HG02571 (cell line): Measurements from ENCODE around the gene RNF6.
"Not testable (repeated sequence)": the region's sequence is repeated elsewhere in the genome, so short reads cannot be mapped to it uniquely, and the experiment has no call there.

ENCODE experiments used
- ATAC-seq: cut with Tn5 transposase; IDR thresholded peaks from one replicate; pipeline ENCODE4 v1.9.1; 2021; ENCODE audit warnings: mild to moderate bottlenecking, moderate library complexity; ENCODE audit not compliant: unreplicated experiment

Gene RNF6

DNA sequence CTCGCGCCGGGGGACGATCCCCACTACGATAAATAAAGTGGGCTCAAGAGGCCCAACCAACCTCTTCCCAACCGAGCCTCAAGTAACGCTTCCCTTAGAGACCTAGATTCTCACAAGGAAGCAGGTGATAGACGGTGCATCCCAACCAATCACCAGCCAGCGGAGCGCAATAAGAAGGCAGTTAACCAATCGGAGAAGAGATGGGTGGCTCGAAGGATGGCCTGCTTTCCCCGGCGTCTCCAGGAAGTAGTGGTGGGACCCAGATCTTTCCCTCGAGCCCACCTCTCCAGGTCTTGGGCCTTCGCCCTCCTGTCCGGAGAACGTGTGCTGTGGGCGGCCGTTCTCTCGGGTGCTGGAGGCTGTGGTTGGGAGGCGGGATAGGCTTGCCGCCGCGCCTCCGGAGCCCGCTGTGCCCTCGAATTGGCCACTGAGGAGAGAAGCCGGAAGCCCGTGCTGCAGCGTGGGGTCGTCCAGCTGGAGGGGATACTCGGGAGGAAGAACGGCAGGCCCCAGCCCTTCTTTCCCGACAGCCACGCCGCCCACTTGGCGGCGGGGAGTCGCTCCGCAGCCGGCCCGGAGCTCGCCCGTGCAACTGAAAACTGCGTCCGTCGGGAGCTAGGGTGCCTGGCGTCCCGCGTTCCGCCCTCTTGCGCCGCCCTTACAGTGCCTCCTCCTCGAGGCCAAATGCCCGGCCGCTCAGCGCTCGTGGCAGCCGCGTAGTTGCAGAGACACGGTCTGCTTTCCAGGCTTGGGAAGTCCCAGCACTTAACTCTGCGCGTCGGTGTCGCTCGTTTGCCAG lies at the start of gene RNF6:
RNF6 (minus strand) TSS at position 594 of the 799 bp plus-strand sequence. CDS start 2,665 bp downstream, outside the sequence.
- ATAC-seq: peak; percentile 98

DNA sequence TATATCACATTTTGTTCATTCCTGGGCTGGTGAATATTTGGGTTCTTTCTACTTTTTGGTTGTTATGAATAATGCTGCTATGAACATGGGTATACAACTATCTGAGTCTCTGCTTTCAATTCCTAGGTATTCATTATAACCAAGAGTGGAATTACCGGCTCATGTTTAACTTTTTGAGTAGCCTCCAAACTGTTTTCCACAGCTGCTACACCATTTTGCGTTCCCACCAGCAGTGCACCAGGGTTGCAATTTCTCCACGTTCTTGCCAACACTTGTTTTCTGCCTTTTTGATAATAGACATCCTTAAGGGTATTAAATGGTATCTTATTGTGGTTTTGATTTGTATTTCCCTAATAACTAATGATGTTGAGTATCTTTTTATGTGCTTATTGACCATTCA lies 48.6 kb upstream of the RNF6 start:
- no peak for ATAC-seq

DNA sequence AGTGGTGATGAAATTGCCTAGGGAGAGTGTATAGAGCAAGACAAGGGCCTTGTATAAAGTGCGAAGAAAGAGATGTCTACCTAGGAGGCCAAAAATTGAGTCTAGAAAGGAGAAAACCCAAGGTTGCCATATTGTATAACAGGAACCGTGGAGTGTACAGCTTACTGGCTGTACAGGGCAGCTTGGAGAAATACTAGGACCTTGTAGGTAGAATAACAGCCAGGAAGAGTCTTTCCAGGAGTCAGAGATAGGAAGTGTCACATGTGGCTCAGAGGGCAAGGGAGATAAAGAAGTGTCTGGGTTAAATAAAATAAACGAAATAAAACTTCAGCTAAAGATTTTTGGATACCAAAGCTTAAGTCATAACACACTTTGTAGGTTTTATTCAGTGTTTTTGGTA lies 44.2 kb upstream of the RNF6 start:
- ATAC-seq: no peak

DNA sequence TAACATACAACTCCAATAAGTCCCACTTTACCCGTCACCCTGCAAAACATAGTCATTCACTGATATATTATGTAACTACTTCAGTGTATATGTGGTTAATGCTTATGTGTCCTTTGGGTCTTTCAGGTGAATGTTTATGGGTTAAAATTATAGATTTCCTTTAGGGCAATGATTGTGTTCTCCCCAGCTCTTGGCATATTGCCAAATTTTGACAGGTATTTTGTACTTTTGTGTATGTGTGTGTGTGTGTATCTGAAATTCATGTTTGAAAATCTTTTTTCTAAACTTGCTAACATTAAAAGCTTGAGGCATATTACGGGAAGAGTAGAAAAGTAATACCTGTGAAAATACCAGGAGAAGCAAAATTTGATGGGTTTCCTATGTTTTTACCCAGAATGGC lies 40.0 kb upstream of the RNF6 start:
- no peak for ATAC-seq

DNA sequence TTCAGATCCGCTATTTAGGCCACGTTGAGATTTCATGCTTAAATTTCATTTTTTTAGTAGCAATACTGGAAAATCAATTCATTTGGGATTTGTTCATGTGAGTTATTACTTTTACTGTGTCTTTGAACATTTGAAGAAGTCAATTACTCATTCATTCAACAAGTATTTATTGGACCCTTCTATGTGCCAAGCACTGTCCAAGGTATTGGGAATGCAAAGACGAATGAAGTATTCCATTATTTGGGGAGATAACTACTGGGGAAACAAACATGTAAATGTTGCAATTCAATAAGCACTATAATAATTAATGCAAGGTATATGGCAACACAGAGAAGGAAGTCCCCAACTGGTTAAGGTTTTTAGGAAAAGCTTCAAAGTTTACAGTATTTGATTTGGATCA lies 37.5 kb upstream of the RNF6 start:
- ATAC-seq: no peak

DNA sequence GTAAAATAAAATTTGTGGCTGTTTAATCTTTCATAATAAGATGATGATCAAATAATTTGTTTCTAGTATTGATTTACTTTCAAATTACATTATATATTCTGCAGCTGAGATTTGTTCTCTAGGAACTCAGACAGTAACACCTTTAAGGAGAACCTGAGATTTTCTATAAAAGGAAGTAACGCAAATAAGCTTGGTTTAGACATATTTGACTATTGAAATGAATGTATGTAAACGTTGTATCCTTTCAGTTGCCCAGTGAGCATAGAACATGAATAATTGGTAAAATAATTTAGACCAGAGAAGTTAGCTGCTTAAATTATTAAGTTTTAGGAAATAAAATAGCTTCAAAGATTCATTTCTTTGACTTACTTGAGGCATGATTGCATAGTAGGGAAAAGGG lies 34.9 kb upstream of the RNF6 start:
- no peak for ATAC-seq

DNA sequence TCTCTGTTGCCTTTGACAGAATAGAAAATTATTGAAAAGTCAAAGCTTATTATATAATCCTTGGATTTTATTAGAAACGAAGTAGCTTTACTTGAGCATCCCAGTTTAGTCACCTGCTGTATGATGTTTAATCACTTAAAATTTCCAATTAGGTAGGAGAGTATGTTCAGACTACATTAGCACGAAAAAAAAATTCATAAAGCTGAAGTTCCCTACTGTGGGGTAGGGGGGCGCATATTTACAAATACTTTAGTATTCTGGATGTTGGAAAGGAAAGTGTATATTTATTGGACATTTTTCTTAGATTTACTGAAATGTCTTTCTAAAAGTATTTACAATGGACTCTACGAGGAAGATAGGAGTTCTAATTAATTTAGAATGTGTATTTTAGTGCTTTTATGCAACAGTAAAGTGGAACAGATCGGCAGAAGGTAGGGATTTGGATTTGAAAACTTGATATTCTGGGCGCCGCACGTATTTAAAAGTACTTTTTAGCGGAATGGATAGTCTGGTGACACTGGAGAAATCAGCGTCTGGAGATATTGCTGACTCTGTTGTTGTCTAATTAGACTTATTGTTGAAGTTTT lies 33.7 kb upstream of the RNF6 start:
- ATAC-seq: no peak

DNA sequence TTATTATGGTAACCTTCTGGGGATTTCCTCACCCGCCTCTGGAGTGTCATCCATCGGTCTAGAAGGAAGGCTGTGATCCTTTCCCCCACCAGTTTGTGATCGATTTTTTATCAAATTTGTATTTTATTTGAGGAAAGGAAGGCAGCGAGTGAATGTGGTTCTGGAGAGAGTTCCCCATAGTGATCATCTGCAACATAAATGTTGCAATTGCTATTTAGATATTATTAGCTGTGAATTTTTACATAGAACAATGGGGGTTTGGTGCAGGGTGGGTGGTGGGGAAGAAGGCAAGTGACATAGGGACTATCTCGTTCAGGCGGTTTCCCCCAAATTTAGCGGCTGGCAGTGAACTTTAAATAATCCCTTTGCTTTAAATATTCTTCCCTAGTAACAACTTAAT lies 33.0 kb upstream of the RNF6 start:
- no peak for ATAC-seq

DNA sequence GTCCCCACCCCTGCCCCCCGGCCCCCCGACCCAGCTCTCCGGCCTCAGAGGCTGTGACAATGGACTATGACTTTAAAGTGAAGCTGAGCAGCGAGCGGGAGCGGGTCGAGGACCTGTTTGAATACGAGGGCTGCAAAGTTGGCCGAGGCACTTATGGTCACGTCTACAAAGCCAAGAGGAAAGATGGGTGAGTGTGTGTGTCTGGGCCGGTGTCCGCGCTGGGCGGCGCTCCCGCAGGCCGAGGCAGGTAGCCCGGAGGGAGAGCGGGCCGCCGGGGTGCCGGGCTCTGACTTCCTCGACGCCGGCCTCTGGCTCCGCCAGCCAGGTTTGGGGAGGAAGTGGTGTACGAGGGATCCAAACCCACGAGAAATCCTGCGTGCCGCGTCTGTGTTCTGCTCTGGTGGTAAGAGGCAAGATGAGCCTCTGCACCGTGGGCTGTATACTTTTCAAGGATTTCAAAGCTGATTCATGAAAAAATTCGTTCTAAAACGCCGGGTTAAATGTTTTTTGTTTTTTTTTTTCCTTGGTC lies 32.5 kb upstream of the RNF6 start:
- peak; percentile 32 for ATAC-seq

DNA sequence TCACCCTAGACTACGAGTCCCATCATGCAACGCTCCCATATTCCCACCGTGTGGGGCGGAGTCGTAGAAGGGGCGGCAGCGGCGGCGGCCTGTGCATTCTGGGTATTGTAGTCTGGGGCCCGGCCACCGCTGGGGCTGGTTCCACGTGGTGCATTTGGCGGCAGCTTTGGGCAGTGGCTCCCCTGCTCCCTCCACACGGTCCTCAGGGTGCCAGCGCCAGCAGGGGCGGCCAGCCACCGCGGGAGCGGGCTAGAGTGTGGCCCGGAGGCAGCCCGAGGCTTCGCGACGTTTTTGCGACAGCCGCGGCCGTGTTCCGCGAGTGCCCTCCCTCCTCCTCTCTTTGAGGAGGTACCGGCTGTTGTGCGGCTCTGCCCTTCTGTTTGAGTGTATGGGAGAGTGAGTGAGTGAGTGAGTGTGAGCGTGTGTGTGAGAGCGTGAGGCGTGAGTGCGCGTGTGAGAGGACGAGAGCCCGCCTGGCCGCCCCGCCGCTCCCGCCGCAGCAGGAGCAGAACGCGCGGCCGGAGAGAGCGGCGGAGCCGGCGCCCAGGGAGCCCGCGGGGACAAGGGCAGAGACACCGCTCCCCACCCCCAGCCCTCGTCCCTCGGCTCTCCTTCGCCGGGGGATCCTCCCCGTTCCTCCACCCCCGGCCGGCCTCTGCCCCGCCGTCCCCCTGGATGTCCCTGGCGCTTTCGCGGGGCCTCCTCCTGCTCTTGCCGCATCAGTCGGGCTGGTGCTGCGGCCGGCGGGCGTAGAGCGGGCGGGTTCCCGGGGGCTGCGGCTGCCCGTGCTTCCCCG lies 31.9 kb upstream of the RNF6 start, which contains the start of gene CDK8:
CDK8 (plus strand) TSS at position 343 of the 796 bp plus-strand sequence. CDS start 513 bp downstream, outside the sequence.
- peak; percentile 88 for ATAC-seq

DNA sequence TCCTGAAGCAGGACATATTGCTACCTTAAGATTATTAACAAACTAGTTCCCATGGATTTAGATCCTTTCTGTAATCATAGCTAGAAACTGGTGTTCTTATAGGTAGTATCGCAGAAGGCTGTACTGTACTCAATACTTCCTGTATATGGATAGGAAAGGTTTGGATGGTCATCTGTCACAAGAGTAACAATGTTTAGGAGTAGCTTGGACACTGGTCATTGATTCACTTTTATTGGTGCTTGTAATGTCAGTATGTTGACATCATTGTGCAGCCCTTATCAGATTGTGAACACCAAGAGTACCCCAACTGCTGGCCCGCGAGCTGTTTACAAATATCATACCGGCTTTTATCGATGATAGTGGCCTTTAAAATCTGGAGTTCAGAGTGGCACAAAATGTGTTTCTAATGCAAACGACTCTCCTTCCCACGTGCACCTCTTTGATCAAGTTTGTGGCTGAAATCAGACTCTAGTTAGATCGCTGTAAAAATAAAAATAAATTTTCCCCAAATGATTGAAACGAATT lies 31.2 kb upstream of the RNF6 start:
- ATAC-seq: no peak

DNA sequence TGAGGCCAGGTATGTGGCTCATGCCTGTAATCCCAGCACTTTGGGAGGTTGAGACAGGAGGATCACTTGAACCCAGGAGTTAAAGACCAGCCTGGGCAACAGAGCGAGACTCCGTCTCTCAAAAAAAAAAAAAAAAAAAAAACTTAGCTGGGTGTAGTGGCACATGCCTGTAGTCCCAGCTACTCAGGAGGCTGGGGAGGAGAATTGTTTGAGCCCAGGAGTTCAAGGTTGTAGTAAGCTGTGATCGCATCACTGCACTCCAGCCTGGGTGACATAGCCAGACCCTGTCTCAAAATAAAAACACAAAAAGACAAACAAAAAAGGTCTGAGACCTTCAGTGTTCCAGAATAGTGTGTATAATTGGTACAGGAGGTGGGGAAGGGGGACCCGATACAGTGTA lies 29.9 kb upstream of the RNF6 start:
- not testable (repeated sequence) for ATAC-seq

DNA sequence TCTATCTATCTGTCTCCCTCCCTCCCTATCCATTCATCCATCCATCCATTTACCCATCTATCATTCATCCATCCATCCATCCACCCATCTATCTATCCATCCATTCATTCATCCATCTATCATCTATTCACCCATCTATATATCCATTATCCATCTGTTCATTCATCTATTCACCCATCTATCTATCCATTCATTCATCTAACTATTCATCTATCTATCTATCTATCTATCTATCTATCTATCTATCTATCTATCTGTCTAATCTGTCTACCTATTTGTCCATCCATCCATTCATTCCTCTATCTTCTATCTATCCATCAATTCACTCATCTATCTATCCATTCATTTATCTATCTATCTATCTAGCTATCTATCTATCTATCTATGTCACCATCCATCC lies 27.4 kb upstream of the RNF6 start:
- ATAC-seq: no peak

DNA sequence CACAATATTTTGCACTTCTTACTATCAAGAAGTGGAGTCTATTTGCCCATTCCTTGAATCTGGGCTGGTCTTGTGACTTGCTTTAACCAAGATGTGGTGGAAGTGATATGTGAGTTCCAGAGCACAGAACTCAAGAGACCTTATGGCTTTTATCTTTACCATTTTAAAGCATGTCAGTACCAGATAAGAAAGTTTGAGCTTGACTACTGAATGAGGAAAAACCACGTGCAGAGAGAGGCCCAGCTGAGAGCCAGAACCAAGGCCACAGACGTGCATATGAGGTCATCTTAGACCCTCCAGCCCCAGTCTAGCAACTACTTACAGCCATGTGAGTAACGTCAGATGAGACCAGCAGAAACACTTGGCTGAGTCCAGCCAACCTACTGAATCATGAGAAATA lies 25.5 kb upstream of the RNF6 start:
- ATAC-seq: no peak

DNA sequence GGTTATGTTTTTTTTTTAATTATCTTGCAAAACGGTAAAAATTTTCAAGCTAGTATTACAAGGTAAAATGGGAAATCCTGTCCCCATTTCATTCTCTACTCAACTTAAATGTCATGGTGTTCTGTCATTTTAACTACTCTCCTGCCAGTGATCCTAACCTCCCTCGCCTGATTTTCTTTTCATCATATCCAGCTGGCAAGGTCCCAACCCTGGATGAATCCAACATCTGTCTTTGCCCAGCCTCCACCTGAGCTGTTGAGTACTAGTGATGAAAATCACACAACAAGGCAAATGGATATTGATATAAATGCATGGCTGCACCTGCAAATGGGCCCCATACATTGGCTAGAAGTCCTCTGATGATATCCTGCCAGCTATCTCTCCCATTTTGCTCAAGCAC lies 24.9 kb upstream of the RNF6 start:
- ATAC-seq: no peak

DNA sequence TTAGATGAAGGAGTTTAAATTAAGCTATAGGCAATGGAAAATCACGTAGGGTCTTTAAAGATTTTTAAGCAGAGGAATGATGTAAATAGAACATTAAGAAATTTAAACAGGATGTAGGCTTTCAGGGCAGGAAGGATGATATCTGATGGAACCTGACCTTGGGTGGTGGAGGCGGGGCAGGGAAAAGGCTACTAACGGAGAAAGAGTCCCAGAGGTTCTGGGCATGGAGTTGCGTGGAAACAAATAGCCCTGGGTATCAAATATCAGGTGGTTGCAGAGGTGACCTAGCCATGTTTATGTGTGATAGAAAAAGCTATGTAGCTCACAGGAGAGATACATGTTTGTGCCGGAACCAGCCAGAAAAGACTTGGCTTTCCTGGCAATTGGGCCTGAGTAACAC lies 24.0 kb upstream of the RNF6 start:
- ATAC-seq: no peak

DNA sequence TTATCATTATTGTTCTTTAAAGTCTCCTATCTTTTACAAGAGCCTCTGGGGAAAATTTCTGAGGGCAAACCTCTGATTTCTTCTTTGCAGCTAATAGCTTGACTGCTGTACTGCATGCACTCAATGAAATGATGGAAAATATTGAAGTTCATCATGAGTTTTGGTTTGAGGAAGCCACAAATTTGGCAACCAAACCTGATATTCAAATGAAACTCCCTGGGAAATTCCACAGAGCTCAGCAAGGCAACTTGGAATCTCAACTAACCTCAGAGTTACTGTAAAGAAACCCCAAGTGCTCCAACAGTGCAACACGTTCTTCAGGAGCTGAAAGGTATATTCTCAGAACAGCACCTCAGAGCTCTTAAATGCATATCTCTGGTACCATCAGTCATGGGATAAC lies 14.2 kb upstream of the RNF6 start:
- no peak for ATAC-seq

DNA sequence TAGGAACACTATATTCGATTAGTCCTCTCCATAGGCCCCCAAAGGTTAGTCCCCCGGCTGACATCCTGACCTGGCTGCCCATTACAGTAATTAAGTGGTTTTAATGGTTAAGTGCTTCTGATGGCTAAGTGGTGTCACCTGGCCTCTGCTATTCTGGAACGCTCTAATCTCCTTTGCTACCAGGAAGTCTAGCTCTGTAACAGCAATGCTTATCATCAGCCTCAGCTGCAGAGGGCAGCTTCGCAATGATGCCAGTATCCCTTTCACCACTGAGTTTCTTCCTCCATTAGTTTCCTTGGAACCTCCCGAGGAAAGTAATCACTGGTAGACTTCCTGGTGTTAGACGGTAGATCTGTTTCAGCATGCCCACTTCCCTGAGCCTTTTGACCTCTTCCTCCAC lies 8.6 kb upstream of the RNF6 start:
- ATAC-seq: no peak

DNA sequence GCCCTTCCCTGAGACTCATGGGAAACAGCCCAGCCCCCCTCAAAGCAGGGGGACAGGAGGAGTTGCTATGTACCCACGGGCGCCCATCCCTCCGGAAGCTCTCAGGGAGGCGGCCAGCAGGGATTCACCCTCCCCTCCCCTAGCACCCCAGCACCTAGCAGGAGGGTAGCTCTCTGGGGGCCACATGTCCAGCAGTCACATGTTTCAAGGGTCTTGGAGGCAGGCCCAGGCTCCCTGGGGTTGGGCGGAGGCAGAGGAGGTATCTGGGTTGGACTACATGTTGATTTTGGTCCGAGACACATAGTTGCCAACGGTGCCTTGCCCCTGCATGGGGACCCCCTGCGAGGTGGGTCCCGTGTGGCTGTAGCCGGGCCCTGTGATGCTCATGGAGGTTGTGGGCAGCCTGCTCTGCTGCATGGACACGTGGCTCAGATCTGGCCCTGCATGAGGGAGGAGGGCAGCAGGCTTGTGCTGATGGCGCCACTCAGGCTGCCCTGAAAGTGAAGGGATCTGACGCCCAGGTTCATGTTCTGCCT lies 7.0 kb upstream of the RNF6 start:
- ATAC-seq: no peak

DNA sequence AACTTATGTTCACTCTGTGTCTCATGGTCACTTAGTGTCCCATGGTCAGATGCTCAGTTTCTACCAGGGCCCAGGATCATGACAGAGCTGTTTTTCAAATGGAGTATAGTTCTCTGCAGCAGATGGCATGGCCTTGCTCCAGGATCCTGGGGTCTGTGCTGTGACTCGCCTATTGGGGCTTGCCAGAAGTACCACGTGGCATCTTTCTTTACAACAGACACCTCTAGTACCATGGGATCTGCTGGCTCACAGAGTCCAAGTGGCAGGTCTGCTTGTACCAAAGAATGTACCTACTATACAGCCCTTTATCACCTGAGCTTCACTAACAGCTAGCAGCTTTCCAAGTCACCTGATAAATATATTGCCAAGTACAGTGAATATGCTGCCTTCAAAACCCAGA lies 6.0 kb upstream of the RNF6 start:
- ATAC-seq: no peak
